HG03378 (cell line): ENCODE results near the gene CCL11.

Experiments used
- ATAC-seq: cut with Tn5 transposase; IDR thresholded peaks from one replicate; pipeline ENCODE4 v1.9.1; 2021; ENCODE audit warnings: mild to moderate bottlenecking, moderate library complexity; ENCODE audit not compliant: unreplicated experiment

CCL11 gene

DNA sequence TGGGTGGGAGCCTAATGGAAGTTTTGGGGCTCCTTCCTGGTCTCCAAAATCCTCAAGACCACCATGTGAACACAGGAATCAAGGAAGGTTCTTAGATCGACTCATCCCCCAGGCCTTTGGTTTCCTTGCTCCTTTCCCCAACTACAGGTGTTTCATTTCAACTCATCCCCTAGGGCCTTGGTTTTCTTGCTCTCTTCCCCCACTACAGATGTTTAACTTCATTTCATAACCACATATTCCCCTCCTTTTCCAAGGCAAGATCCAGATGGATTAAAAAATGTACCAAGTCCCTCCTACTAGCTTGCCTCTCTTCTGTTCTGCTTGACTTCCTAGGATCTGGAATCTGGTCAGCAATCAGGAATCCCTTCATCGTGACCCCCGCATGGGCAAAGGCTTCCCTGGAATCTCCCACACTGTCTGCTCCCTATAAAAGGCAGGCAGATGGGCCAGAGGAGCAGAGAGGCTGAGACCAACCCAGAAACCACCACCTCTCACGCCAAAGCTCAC, at the start of gene CCL11:
Gene CCL11 (plus strand): TSS at position 457 of the 507 bp plus-strand sequence. CDS start 67 bp downstream, outside the sequence.
- no peak for ATAC-seq

DNA sequence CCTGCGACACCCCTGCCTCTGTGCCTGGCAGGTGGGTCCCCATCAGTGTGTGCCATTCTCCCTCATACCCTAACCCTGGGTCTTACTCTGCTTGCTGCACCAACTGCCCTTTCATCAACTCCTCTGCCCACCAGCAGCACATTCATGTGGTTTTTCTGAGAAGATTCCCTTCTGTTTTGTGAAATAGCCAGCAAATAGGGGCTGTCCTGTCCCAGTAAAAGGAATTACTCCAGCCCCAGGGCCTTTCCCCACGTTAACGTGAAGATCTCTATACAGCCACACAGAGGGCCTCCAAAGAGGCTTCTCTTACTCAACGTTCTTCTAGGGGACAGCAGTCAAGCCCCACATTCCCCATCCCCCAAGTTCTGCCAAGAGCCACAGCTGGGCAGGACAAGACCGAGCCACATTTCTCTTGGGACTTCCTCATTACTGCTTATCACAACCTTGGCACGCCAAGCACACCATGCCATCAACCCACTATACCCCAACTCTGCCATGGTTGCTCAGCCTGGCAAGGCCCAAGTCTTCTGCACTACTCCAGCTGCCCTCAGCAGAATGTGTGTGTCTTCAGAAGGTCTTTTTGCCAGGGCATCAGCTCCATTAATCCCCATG, 49.2 kb upstream of the CCL11 start:
- no peak for ATAC-seq

DNA sequence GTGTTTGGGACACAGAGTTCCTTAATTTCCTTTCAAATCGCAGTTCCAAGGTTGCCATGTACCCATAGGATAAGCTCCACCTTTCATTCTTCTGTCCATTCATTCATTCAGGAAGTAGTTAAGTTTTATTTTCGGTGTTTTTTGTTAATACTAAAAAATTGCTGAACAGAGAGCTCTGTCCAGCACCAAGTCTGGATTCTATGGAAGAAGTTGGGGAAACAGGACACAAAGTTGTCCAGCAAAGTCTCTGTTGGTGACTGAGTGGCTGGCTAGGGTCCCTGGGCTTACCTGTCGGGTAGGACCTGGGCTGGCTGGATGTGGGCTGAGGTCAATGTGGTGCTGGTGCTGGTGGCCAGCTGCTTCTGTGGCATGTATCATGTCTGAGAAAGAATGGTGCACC, 48.1 kb upstream of the CCL11 start:
- no peak for ATAC-seq

DNA sequence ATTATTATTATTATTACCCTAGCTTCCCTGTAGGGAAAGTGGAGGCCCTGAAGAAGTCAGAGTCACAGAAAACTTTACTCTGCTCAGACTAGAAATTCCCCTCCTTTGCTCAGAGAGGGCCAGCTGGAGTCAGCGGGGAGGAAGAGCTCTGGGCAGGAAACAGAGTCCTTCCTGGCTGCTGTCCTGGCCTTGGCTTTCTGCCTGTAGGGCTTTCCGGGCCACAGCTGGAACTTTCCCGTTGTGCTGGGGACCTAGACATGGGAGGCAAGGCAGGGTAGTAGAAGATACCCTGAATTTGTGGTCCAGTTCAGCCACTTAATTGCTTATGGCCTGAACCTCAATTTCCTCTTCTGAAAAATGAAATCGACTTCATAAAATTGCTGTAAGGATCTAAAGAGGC, 44.5 kb upstream of the CCL11 start:
- no peak for ATAC-seq

DNA sequence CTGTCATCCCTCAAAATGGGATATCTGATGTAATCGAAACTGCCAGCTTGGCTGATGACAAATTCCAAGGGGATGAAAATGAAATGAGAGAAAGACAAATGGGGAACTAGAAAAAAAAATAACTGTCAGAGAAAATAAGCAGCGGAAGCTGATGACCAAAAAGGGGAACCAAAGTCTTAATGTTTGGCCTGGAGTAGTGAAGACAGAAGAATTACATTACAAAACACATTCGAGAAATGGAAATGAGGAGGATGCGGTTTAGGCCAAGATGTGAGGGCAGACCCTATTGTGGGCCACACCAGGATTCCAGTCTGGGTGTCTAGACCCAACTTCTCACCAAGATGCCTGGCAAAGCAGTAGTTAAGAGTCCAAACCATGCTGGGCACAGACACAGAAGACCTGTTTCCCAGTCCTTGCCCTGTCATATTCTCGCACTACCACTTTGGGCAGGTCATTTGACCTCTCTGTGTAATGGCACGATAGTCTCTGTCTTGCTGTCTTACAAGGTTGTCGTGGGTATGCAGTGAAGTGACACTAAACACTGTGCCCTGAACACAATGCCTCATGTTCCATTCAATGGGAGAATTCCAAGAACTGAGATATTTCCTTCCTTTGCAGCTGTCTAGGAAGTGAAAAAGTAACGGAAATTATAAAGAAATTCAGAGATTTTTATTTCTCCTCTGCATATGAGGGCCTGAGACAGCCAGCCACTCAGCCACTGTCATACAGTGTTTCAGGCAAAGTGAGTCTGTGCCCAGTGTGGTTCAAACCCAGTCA, 42.8 kb upstream of the CCL11 start:
- ATAC-seq: no peak

DNA sequence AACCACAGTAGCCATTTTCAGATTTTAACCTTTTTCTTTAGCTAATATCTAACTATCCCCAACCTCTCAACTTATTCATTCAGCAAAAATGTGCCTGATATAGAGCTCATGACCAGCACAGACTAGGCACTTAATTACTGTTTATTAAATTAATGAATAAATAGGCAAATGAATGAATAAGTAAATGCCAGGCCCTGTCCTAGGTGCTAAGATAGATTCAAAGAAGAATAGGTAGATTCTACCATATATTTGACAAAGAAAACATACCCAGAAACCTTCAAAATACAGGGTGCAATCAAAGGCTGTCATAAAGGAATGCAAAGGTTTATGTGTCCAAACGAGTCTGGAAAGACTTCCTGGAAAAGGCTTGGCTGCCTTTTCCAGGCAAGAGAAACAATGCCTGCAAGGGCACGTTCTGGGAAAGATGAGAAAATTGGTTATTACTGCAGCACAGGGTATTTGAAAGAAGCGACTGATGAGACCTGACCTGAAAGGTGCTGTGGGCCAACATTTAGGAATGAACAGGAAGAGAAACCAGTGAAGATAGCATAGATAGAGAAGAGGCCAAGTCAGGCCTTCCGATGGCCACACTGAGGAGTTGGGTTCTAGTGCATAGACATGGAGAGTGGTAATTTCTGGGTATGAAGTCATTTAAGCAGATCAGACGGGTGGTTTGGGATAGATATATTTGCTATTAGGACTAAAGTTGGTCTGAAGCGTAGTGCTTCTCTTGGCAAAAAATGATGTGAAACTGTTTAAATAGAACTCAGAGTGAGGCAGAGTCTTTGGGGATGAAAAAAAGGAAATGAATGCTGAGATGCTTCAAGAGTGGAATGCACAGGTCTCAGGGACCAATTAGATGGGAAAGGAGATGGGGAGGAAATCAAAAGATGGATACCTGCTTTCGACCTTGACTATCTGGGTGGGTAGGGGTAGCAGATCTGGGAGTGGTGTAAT, 41.9 kb upstream of the CCL11 start:
- ATAC-seq: no peak

DNA sequence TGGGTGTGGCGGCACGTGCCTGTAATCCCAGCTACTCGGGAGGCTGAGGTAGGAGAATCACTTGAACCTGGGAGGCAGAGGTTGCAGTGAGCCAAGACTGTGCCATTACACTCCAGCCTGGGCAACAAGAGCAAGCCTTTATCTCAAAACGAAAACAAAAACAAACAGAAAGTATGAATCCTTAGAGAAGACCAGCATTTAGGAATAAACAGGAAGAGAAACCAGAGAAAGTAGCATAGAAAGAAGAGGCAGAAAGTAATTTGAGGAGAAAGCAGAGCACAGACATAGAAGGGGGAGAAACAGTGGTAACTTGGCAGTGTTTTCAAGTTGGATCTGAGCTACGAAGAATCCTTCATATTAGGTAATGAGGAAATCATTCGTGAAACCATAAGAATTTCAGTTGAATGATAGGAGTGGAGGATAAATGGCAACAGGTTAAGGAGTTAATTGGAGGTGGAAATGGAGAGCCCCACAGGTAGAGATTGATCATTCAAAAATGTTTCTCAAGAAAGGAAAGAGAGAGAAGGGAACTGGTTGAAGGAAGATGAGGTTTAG, 40.1 kb upstream of the CCL11 start:
- ATAC-seq: no peak

DNA sequence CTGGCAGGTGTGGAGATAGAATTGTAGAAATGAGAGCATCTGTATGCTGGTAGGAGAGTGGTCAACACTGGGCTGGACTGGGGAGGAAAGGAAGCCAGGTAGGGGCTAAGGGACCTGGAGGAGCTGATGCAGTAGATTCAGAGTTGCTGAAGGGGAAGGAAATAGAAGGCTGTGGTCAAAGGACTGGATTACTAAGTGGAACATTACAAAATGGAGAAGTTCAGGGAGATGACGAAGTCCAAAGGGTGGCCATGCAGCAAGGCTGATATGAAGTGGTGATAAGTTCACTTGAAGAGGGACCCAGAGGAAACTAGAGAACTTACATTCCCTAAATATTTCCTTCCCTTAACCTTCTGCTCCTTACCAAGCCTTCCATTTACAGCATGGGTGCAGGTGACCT, 39.1 kb upstream of the CCL11 start:
- ATAC-seq: no peak

DNA sequence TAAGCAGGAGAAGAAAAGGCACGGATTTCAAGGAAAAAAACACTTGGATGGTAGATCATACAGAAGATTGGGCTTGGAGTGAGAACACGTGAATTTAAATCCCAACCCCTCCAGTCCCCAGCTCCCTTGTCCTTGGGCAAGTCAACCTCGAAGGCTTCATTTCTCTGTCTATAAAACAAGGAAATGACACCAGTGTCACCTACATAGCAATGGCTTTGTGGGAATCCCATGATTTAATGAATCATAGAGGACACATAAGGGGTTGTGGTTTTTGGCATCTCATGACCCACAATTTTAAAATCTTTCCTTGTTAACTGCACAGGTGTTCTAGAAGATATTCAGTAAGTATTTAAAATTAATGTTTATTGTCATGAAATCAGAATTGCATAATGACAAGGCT, 38.7 kb upstream of the CCL11 start:
- no peak for ATAC-seq

DNA sequence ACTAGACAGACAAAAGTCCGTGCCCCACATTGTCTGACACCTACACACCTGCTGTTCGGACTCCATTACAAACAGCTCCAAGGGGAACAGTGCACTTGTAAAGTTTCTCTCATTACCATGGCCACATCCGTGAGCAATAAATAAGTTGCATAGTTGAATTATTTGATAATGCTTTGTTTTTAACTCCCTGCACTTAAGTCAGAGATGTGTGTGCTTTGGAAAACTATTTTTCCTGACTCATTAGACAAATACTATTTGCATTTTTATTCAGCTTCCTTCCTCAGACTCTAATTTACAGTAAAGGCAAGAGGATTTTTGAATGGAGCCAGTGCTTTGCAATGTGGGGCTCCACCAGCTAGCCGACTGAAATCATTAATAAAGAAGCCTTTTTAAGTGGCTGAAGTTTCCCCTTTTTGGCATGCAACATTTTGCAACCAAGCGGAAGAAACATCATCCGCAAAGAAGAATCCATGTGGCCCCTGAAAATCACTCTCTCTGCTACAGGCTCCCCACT, 37.0 kb upstream of the CCL11 start:
- ATAC-seq: no peak

DNA sequence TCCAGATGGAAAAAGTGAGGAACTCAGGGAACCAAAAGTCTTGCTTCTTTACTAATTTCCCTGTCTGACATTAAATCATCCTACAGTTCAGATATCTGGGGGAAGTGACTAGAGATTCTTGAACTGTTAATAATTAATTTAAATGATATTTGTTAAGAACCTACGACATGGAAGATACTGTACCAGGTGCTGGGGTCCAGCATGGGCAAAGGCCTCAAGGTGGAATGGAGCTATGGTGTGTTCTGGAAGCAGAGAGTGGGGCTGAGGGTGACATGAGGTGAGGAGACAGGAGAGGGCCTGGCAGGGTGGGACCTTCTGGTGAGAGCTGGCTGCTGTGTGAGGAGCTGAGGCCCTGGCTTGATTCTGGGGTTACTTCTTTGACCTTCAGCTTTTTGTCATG, 36.5 kb upstream of the CCL11 start:
- ATAC-seq: no peak

DNA sequence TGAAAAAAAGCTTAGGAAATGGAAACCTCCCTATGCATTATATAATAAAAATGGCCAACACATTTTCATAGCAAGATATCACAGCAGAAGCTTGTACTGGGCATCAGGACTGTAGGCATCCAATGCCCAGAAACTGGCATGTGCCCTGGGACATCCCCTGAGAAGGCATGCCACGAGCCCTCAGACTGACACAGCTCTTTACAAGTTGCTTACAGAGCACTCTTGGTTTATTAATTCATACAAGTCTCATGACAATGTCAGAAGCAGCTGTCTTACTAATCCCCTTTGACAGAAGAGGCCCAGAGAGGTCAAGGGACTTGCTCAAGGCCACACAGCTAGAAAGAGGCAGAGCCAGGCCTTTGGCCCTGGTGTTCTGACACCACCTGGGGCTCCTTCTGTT, 36.1 kb upstream of the CCL11 start:
- no peak for ATAC-seq

DNA sequence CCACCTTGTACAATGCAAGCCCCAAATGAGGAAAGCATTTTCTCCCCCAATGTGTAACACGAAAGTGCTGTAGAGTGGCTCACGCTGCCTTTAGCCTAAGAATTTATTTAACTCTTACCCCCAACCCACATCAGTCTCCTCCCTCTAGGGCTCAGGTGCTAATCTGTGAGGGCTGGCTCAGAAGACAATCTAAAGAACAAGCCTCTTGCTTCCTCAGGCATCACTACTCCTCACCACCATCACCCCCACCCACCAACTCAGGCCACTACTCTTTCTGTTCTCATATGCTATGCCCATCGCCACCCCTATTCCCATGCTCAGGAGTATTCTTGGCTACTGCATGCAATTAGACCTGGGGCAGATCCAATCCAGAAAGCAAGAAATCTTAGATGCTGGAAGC, 34.4 kb upstream of the CCL11 start:
- no peak for ATAC-seq

DNA sequence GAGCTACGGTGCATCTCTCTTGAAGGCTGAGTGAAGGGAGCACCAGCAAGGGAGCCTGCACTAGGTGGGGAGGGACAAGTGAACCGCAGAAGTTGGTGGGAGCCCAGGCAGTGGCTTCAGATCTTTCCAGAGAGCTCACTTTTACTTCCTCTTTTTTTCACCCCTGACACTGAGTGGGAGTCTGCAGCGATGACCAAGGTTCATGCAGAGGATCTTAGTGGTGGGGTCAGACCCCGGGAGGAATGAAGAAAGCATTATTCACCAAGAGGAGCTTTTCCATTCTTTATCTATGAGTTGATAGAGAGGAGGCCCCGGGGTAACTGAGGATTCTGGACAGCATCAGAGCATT, 33.5 kb upstream of the CCL11 start:
- ATAC-seq: no peak

DNA sequence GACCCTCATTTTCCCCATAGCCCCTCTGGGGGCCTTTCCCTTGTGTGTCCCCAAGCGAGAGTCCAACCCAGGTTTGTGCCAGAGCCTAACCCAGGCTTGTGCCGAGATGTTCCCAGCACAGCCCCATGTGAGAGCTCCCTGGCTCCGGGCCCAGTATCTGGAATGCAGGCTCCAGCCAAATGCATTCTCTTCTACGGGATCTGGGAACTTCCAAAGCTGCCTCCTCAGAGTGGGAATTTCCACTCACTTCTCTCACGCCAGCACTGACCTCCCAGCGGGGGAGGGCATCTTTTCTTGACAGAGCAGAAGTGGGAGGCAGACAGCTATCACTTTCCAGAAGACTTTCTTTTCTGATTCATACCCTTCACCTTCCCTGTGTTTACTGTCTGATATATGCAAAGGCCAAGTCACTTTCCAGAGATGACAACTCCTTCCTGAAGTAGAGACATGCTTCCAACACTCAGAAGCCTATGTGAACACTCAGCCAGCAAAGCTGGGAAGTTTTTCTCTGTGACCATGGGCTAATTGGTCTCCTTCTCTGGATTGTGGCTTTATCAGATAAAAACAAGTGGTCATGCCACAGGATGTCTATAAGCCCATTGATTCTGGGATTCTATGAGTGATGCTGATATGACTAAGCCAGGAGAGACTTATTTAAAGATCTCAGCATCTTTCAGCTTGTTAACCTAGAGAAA, 33.0 kb upstream of the CCL11 start:
- ATAC-seq: no peak

DNA sequence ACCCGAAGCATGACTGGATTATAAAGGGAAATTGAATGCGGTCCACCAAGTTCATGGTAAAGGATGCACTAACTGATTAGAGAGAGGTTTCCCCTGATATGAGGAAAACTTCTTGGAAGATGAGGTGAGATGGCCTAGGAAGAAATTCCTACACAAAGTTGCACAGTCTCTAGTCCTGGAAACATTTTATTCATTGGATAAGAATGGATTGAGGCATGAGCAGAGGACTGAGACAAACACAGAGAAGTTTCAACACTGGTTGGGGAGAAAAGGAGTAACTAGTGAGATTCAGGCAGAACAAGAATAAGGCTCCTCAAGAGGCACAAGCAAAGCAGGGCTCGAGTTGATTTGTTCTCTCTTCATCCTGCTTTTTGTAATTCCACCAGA, 32.4 kb upstream of the CCL11 start:
- ATAC-seq: no peak

DNA sequence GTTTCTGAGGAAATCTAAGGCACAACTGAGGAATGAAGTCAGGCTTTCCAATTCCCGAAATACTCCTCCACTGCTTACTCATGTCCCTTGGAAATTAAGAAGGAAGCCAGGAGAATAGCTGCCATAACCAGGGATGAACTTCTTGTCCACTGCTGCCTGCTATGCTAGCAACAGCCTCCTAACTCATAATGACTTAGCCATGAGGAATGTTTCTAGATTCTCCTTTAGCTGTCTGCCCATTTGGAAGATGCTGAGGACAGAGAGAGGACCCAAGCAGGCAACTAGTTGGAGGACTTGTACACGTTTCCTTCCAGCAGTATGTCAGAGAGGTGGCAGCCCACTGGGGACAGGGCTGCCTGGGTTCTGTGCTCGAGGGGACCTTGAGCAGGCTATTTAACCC, 31.4 kb upstream of the CCL11 start:
- no peak for ATAC-seq

DNA sequence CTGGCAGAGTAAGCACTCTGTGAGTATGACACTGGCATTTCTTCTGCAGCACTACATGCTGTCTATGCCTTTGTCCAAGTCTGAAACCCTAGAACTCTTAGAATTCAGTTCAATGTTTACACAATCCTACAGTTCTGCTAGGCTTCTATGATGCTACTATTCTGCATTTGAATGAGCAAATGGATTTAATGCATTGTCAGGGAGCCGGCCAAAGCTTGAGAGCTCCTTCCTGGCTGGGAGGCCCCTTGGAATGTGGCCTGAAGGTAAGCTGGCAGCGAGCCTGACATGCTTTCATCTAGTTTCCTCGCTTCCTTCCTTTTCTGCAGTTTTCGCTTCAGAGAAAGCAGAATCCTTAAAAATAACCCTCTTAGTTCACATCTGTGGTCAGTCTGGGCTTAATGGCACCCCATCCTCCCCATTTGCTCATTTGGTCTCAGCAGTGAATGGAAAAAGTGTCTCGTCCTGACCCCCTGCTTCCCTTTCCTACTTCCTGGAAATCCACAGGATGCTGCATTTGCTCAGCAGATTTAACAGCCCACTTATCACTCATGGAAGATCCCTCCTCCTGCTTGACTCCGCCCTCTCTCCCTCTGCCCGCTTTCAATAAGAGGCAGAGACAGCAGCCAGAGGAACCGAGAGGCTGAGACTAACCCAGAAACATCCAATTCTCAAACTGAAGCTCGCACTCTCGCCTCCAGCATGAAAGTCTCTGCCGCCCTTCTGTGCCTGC, 30.7 kb upstream of the CCL11 start, which contains the start of gene CCL2:
Gene CCL2 (plus strand): TSS at position 635 of the 730 bp plus-strand sequence. CDS start 65 bp downstream, at position 700.
- ATAC-seq: no peak

DNA sequence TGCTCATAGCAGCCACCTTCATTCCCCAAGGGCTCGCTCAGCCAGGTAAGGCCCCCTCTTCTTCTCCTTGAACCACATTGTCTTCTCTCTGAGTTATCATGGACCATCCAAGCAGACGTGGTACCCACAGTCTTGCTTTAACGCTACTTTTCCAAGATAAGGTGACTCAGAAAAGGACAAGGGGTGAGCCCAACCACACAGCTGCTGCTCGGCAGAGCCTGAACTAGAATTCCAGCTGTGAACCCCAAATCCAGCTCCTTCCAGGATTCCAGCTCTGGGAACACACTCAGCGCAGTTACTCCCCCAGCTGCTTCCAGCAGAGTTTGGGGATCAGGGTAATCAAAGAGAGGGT, 30.2 kb upstream of the CCL11 start:
- ATAC-seq: no peak

DNA sequence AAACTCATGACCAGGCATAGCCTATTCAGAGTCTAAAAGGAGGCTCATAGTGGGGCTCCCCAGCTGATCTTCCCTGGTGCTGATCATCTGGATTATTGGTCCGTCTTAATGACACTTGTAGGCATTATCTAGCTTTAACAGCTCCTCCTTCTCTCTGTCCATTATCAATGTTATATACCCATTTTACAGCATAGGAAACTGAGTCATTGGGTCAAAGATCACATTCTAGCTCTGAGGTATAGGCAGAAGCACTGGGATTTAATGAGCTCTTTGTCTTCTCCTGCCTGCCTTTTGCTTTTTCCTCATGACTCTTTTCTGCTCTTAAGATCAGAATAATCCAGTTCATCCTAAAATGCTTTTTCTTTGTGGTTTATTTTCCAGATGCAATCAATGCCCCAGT, 29.7 kb upstream of the CCL11 start:
- ATAC-seq: no peak
